ENCODE results near the gene EGFL6.

EGFL6 gene

DNA sequence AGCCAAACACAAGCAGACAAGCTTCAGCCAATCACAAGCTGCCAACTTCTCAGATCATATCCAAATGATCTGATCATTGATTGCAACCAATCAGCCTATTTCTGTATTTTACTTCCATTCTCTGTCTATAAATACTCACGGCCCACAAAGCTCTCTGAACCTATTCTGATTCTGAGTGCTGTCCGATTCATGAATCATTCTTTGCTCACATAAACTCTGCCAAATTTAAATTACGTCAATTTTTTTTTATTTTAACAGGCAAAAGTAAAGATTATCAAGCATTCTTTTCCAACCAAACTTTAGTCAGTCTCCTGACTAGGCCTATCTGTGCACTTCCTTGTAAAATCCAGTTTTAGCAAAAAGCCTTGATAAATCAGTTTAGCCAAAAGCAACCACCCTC is 81.7 kb downstream of the EGFL6 start:
- Histone ChIP-seq H3K4me1 (ENCODE audit: insufficient read depth, insufficient read length) (no peaks in the 10 kb centered on the region), H3K9me3 (ENCODE audit: insufficient read depth, low read length) (no peaks in the 10 kb centered on the region), H3K36me3 (ENCODE audit: insufficient read depth, insufficient read length, low read length) (no peaks in the 10 kb centered on the region), H3K27me3 (ENCODE audit: insufficient read depth, insufficient read length) (no peaks in the 10 kb centered on the region), H3K4me3 (ENCODE audit: insufficient read length, low read depth) (no peak overlapping the region), H3K9ac (ENCODE audit: insufficient read length, low read depth) (no peak overlapping the region)
- DNase-seq (ENCODE audit: low read depth, low spot score): no peak
- TF ChIP-seq ZNF274 (IDR thresholded peaks at IDR 0.05; ENCODE audit: low read depth, low read length): no peak
- no peak for TF ChIP-seq SUZ12 (IDR thresholded peaks at IDR 0.05; ENCODE audit: extremely low read depth, insufficient read depth, insufficient read length)
- no peak for TF ChIP-seq YY1 (IDR thresholded peaks at IDR 0.05; ENCODE audit: insufficient read depth, insufficient read length)

DNA sequence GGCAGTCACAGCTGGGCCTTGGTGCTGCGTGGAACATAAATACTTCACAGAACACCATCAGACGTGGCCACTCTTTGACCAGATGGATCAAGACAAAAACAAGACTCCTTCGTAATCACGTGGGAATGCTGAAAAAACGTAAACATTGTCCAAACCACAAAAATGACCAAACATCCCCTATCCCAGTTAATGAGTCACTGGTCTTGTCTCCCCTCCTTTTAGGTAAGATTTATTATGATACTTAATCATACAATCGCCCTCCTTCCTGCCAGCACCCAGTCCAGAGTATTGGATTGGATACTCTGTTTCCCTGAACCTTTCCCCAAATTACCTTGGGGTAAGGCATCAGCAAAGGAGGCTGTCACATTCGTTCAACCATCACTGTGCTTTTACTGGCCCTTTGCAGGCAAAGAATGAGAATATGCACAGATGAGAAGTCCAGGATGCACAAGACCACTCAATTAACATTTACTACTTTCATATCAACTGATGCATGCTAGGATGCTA is 82.9 kb downstream of the EGFL6 start:
- Histone ChIP-seq H3K36me3 (ENCODE audit: insufficient read depth, insufficient read length, low read length) (no peaks in the 10 kb centered on the region), H3K9ac (ENCODE audit: insufficient read length, low read depth) (peak overlapping the region; percentile 52), H3K27me3 (ENCODE audit: insufficient read depth, insufficient read length) (no peaks in the 10 kb centered on the region), H3K4me1 (ENCODE audit: insufficient read depth, insufficient read length) (no peaks in the 10 kb centered on the region), H3K4me3 (ENCODE audit: insufficient read length, low read depth) (peak overlapping the region; percentile 62), H3K9me3 (ENCODE audit: insufficient read depth, low read length) (no peaks in the 10 kb centered on the region)
- DNase-seq (ENCODE audit: low read depth, low spot score): no peak
- TF ChIP-seq SUZ12 (IDR thresholded peaks at IDR 0.05; ENCODE audit: extremely low read depth, insufficient read depth, insufficient read length) (no peak), ZNF274 (IDR thresholded peaks at IDR 0.05; ENCODE audit: low read depth, low read length) (no peak), YY1 (IDR thresholded peaks at IDR 0.05; ENCODE audit: insufficient read depth, insufficient read length) (no peak)

GRCh38 chrX:13652850-13653693 is 83.7 kb downstream of the EGFL6 start, which contains the start of gene TCEANC:
TCEANC (plus strand) TSS chrX:13653141; CDS start chrX:13662509, 9,368 bp downstream.
- peak; percentile 87 for DNase-seq (ENCODE audit: low read depth, low spot score)
- TF ChIP-seq SUZ12 (IDR thresholded peaks at IDR 0.05; ENCODE audit: extremely low read depth, insufficient read depth, insufficient read length): no peak
- TF ChIP-seq YY1 (IDR thresholded peaks at IDR 0.05; ENCODE audit: insufficient read depth, insufficient read length): peak; percentile 61
- no peak for TF ChIP-seq ZNF274 (IDR thresholded peaks at IDR 0.05; ENCODE audit: low read depth, low read length)

GRCh38 chrX:13654116-13654515 is 84.7 kb downstream of the EGFL6 start:
- no peak for TF ChIP-seq ZNF274 (IDR thresholded peaks at IDR 0.05; ENCODE audit: low read depth, low read length)
- no peak for TF ChIP-seq YY1 (IDR thresholded peaks at IDR 0.05; ENCODE audit: insufficient read depth, insufficient read length)
- no peak for TF ChIP-seq SUZ12 (IDR thresholded peaks at IDR 0.05; ENCODE audit: extremely low read depth, insufficient read depth, insufficient read length)
- Histone ChIP-seq H3K9me3 (ENCODE audit: insufficient read depth, low read length) (no peaks in the 10 kb centered on the region), H3K36me3 (ENCODE audit: insufficient read depth, insufficient read length, low read length) (no peaks in the 10 kb centered on the region), H3K27me3 (ENCODE audit: insufficient read depth, insufficient read length) (no peaks in the 10 kb centered on the region), H3K4me3 (ENCODE audit: insufficient read length, low read depth) (peak overlapping the region; percentile 62), H3K4me1 (ENCODE audit: insufficient read depth, insufficient read length) (no peaks in the 10 kb centered on the region), H3K9ac (ENCODE audit: insufficient read length, low read depth) (peak overlapping the region; percentile 82)
- DNase-seq (ENCODE audit: low read depth, low spot score): no peak

More at GRCh38 chrX:13652850-13653693, 83.7 kb downstream of the EGFL6 start, which contains the start of gene TCEANC:
- Histone ChIP-seq H3K9me3 (ENCODE audit: insufficient read depth, low read length) (no peaks in the 10 kb centered on the region), H3K4me3 (ENCODE audit: insufficient read length, low read depth) (peak within 1 kb of the TSS; percentile 62), H3K27me3 (ENCODE audit: insufficient read depth, insufficient read length) (no peaks in the 10 kb centered on the region), H3K9ac (ENCODE audit: insufficient read length, low read depth) (peak within 1 kb of the TSS; percentile 82), H3K4me1 (ENCODE audit: insufficient read depth, insufficient read length) (no peaks in the 10 kb centered on the region), H3K36me3 (ENCODE audit: insufficient read depth, insufficient read length, low read length) (no peaks in the 10 kb centered on the region)

DNA sequence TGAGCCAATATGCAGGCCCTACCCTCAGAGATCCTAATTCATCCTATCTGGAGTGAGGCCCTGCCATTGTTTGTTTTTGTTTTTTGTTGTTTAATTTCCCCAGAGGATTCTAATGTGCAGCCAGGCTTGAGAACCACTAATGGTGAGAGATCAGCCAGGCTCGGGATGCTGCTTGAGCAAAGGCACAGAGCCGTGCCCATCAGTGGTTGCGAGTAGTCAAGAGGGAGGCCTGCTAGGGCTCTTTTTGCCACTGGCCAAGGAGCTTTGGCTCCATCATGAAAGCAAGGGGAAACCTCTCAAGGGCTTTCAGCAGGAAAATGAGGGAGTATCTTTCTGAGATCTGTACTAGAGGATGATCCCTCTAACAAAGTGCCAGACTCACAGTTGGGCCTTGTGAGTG is 86.3 kb downstream of the EGFL6 start:
- H3K4me1 ChIP-seq (ENCODE audit: insufficient read depth, insufficient read length): no peaks in the 10 kb centered on the region
- no peak for TF ChIP-seq ZNF274 (IDR thresholded peaks at IDR 0.05; ENCODE audit: low read depth, low read length)
- TF ChIP-seq SUZ12 (IDR thresholded peaks at IDR 0.05; ENCODE audit: extremely low read depth, insufficient read depth, insufficient read length): no peak
- no peak for TF ChIP-seq YY1 (IDR thresholded peaks at IDR 0.05; ENCODE audit: insufficient read depth, insufficient read length)
- no peaks in the 10 kb centered on the region for H3K27me3 ChIP-seq (ENCODE audit: insufficient read depth, insufficient read length)
- DNase-seq (ENCODE audit: low read depth, low spot score): no peak
- H3K9me3 ChIP-seq (ENCODE audit: insufficient read depth, low read length): no peaks in the 10 kb centered on the region
- H3K9ac ChIP-seq (ENCODE audit: insufficient read length, low read depth): no peak overlapping the region
- H3K36me3 ChIP-seq (ENCODE audit: insufficient read depth, insufficient read length, low read length): no peaks in the 10 kb centered on the region
- H3K4me3 ChIP-seq (ENCODE audit: insufficient read length, low read depth): no peak overlapping the region

GRCh38 chrX:13658602-13659001 is 89.2 kb downstream of the EGFL6 start:
- Histone ChIP-seq H3K4me1 (ENCODE audit: insufficient read depth, insufficient read length) (no peaks in the 10 kb centered on the region), H3K4me3 (ENCODE audit: insufficient read length, low read depth) (no peak overlapping the region), H3K36me3 (ENCODE audit: insufficient read depth, insufficient read length, low read length) (no peaks in the 10 kb centered on the region), H3K9me3 (ENCODE audit: insufficient read depth, low read length) (no peaks in the 10 kb centered on the region), H3K9ac (ENCODE audit: insufficient read length, low read depth) (no peak overlapping the region), H3K27me3 (ENCODE audit: insufficient read depth, insufficient read length) (no peaks in the 10 kb centered on the region)
- TF ChIP-seq YY1 (IDR thresholded peaks at IDR 0.05; ENCODE audit: insufficient read depth, insufficient read length): no peak
- no peak for TF ChIP-seq SUZ12 (IDR thresholded peaks at IDR 0.05; ENCODE audit: extremely low read depth, insufficient read depth, insufficient read length)
- no peak for TF ChIP-seq ZNF274 (IDR thresholded peaks at IDR 0.05; ENCODE audit: low read depth, low read length)
- no peak for DNase-seq (ENCODE audit: low read depth, low spot score)

GRCh38 chrX:13659063-13659462 is 89.7 kb downstream of the EGFL6 start:
- TF ChIP-seq ZNF274 (IDR thresholded peaks at IDR 0.05; ENCODE audit: low read depth, low read length): no peak
- no peak for TF ChIP-seq SUZ12 (IDR thresholded peaks at IDR 0.05; ENCODE audit: extremely low read depth, insufficient read depth, insufficient read length)
- TF ChIP-seq YY1 (IDR thresholded peaks at IDR 0.05; ENCODE audit: insufficient read depth, insufficient read length): no peak
- no peak overlapping the region for H3K9ac ChIP-seq (ENCODE audit: insufficient read length, low read depth)
- peaks cover 3% of the 10 kb centered on the region for H3K36me3 ChIP-seq (ENCODE audit: insufficient read depth, insufficient read length, low read length)
- H3K9me3 ChIP-seq (ENCODE audit: insufficient read depth, low read length): no peaks in the 10 kb centered on the region
- H3K4me1 ChIP-seq (ENCODE audit: insufficient read depth, insufficient read length): no peaks in the 10 kb centered on the region
- H3K4me3 ChIP-seq (ENCODE audit: insufficient read length, low read depth): no peak overlapping the region
- DNase-seq (ENCODE audit: low read depth, low spot score): no peak
- H3K27me3 ChIP-seq (ENCODE audit: insufficient read depth, insufficient read length): no peaks in the 10 kb centered on the region
